HUES64 (cell line): Measurements from ENCODE around the gene TSPAN9.

ENCODE experiments used
- H3K27ac ChIP-seq: 2 replicates; pipeline ENCODE4 v1.7.0; 2013; ENCODE audit warnings: low read depth, low read length, inconsistent platforms
- H3K27me3 ChIP-seq: 2 replicates; pipeline ENCODE4 v1.6.1; 2013; ENCODE audit warnings: mild to moderate bottlenecking, low read length; ENCODE audit not compliant: insufficient read depth
- H3K36me3 ChIP-seq: 2 replicates; pipeline ENCODE4 v1.6.1; 2013; ENCODE audit warnings: mild to moderate bottlenecking, low read length; ENCODE audit not compliant: insufficient read depth
- H3K4me1 ChIP-seq: 2 replicates; pipeline ENCODE4 v1.6.1; 2013; ENCODE audit warnings: mild to moderate bottlenecking, low read length, moderate library complexity; ENCODE audit not compliant: insufficient read depth
- H3K4me3 ChIP-seq: 2 replicates; pipeline ENCODE4 v1.5.1; 2013; ENCODE audit warnings: mild to moderate bottlenecking, low read length, moderate library complexity
- H3K9ac ChIP-seq: 2 replicates; pipeline ENCODE4 v1.6.1; 2013; ENCODE audit warnings: mild to moderate bottlenecking, low read depth, low read length
- H3K9me3 ChIP-seq: 2 replicates; pipeline ENCODE4 v1.6.1; 2013; ENCODE audit warnings: low read depth, low read length; ENCODE audit not compliant: insufficient read depth
- WGBS: fragments of 150-250, 120-280 bp; methylation state at CpG from one replicate; pipeline ENCODE4 v1.1.7; 2013; ENCODE audit warnings: missing lambda C conversion rate; 5-methylcytosine and 5-hydroxymethylcytosine counted together

TSPAN9 gene

DNA sequence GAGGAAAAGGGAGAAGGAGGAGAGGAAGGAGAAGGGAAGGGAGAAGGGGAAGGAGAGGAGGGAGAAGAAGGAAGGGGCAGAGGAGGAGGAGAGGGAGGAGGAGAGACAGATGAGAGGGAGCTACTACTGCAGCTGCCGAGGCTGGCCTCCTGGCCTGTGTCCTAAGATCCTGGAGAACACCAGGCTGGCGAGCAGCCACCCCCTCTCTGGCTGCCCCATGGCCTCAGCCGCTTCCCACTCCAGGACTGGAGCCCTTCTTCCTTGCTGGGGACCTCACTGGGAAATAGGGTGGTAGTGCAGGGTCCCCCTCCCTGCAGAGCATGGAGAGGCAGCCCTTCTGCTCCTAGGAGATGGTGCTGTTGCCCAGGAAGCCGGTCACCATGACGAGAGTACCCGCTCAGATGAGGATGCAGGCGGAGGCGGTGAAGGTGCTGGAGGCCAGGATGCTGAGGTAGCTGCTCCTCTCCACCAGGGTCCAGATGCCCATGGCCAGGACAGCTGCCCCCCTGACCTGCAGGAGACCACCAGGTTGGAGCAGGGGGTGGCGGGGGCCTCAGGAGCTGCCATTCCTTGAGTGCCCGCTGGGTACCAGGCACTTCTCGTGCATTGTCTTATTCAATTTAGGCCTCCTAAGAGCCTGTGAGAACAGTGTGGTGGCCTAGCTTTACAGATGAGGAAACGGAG lies 246.0 kb downstream of the TSPAN9 start:
- 92% methylated on average over 12 of the region's 12 CpGs for WGBS
- Histone ChIP-seq H3K4me3 (no peak overlapping the region), H3K27ac (no peak overlapping the region), H3K27me3 (no peaks in the 10 kb centered on the region), H3K9ac (no peak overlapping the region), H3K4me1 (no peaks in the 10 kb centered on the region), H3K9me3 (no peaks in the 10 kb centered on the region), H3K36me3 (no peaks in the 10 kb centered on the region)

DNA sequence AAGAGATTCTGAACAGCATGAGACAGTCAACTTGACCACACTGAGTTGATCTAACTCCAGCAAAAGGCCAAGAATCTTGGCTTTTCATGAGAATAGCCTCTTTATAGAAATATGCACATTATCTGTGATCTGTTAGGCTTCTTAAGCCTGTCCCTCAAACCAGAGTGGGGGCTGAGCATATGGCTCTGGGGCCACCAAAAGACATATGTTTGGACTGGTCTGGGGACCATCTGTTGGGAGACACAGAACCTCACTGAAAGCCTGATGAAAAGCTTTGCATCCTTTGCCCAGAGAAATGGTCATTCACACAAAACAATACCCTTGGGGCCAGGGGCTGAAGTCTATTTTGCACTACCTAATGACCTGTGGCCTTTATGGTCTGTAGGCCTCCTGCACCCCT lies 248.6 kb downstream of the TSPAN9 start:
- H3K4me1 ChIP-seq: no peaks in the 10 kb centered on the region
- H3K9me3 ChIP-seq: no peaks in the 10 kb centered on the region
- no peaks in the 10 kb centered on the region for H3K27me3 ChIP-seq
- H3K9ac ChIP-seq: no peak overlapping the region
- no peaks in the 10 kb centered on the region for H3K36me3 ChIP-seq
- H3K27ac ChIP-seq: no peak overlapping the region
- H3K4me3 ChIP-seq: no peak overlapping the region

DNA sequence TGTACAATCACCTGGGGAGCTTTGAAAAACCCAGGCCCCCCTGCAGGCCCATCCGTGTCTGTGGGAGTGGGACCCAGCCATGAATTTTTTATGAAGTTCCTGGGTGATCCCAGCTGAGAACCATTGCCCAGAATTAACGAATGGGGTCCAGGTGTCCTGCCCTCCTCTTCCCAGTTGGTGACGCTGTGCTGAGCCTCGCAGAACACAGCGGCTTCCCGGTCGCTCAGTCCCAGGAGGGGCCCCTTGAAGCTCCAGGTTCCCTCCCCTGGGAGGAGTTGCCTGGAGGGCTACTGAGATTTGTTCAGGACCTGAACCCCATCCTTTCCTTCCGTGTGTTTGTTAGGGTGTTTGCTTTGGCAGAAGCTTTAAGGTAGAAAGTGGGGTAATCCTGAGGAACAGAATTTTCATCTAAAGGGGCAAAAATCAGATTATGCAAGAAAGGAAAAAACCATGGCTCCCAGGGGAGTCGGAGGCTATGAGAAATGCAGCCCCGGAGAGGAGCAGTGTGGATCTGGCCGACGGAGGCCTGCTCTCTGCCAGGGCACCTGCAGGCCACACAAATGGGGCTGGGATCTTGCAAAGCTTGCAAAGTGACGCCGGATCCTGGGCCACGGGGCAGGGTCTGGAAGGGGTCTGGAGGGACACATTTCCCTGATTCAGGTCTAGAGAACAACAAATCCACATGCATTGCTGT lies 249.1 kb downstream of the TSPAN9 start:
- H3K27me3 ChIP-seq: no peaks in the 10 kb centered on the region
- no peaks in the 10 kb centered on the region for H3K9me3 ChIP-seq
- H3K9ac ChIP-seq: no peak overlapping the region
- no peaks in the 10 kb centered on the region for H3K36me3 ChIP-seq
- 79% methylated on average over 15 of the region's 15 CpGs for WGBS
- no peak overlapping the region for H3K4me3 ChIP-seq
- H3K27ac ChIP-seq: no peak overlapping the region
- H3K4me1 ChIP-seq: no peaks in the 10 kb centered on the region

DNA sequence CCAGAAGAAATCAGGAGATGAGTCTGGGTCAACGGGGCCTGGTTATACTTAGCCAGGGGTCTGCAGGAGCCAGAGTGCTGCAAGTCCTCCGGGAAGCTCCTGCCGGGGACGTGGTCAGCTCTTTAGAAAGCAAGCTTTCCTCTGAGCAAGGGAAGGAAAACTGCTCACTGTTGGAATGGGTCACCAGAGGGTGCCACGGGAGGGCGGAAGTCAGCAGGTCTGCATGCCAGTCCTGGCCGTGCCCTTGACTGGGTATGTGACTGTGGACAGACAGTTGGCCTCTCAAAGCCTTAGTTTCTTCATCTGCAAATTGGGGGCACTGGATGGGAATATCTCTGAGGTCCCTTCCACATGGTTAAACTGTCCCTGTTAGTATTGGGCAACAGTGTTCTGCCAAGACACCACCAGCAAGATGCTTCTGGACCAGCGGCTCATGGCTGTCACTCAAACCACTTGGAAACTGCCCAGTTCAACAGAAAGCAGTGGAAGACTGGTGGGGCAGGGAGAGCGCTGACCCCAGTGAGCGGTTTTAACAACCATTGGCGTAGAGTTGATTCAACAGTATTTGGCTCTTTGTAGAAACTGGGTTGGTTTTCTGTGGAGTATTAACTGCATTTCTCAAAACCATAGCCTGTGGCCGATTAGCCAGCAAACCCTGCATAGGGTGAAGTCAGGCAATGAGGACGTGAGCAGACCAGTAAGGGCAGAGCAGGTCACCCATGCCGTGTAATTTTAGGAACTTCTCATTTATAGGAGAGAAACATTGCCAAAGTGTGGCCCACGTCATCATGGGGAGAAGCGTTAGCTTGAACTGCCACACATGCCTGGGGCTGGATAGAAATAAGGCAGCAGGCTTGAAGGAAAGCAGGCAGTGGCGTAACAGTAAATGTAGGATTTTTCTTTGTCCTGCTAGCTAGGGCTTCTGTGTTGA lies 249.9 kb downstream of the TSPAN9 start:
- H3K36me3 ChIP-seq: no peaks in the 10 kb centered on the region
- H3K4me3 ChIP-seq: no peak overlapping the region
- no peaks in the 10 kb centered on the region for H3K9me3 ChIP-seq
- no peak overlapping the region for H3K9ac ChIP-seq
- no peak overlapping the region for H3K27ac ChIP-seq
- WGBS: 87% methylated on average over 17 of the region's 17 CpGs
- no peaks in the 10 kb centered on the region for H3K27me3 ChIP-seq
- no peaks in the 10 kb centered on the region for H3K4me1 ChIP-seq

DNA sequence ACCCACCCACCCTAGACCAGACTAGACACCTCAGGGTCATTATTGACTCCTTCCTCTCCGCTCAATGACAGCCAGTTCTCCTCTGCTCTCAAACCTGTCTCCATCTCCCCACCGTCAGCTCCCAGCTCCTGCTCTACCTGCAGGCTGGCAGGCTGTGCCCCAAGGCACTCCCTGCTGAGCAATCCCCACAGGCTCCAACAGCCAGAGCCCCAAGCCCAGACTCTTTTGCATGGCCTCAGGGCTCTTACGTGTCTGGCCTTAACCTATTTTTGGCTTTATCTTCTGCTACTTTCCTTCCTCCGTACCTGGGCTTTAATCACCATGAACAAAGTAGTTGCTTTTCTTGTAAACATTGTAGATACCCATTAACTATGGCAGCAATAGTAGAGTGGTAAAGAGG lies 250.9 kb downstream of the TSPAN9 start:
- Histone ChIP-seq H3K27ac (no peak overlapping the region), H3K4me3 (no peak overlapping the region), H3K36me3 (no peaks in the 10 kb centered on the region), H3K4me1 (peaks cover under 1% of the 10 kb centered on the region; the same call in 1 of the 2 replicates), H3K9ac (no peak overlapping the region), H3K27me3 (no peaks in the 10 kb centered on the region), H3K9me3 (no peaks in the 10 kb centered on the region)
- 80% methylated on average over 3 of the region's 4 CpGs for WGBS

DNA sequence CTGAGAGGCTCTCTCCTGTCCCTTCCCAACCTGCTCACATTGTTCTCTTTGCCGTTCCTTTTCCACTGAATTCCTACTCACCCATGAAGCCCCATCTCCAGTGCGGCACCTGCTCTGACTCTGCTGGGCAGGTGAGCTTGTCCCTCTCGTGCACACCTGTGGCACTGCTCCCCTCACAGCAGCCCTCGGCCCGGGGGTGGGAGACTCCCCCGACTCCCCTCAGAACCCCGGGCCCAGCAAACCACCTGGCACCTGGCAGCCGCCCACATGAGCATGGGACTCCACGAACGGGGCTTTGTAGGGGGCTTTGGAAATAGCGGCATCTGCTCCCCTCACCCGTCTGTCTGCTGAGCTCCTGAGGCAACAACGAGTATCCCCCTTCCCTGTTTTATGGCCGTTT lies 251.4 kb downstream of the TSPAN9 start:
- no peaks in the 10 kb centered on the region for H3K9me3 ChIP-seq
- 93% methylated on average over 14 of the region's 14 CpGs for WGBS
- no peaks in the 10 kb centered on the region for H3K27me3 ChIP-seq
- H3K4me3 ChIP-seq: no peak overlapping the region
- H3K36me3 ChIP-seq: no peaks in the 10 kb centered on the region
- no peak overlapping the region for H3K27ac ChIP-seq
- H3K4me1 ChIP-seq: peaks cover 4% of the 10 kb centered on the region; the same call in 1 of the 2 replicates
- no peak overlapping the region for H3K9ac ChIP-seq

GRCh38 chr12:3329361-3329760 lies 252.2 kb downstream of the TSPAN9 start:
- Histone ChIP-seq H3K9ac (no peak overlapping the region), H3K4me1 (peaks cover 7% of the 10 kb centered on the region; the same call in 1 of the 2 replicates), H3K4me3 (no peak overlapping the region), H3K27ac (no peak overlapping the region), H3K9me3 (no peaks in the 10 kb centered on the region), H3K36me3 (no peaks in the 10 kb centered on the region), H3K27me3 (no peaks in the 10 kb centered on the region)
- WGBS: 74% methylated on average over 6 of the region's 6 CpGs

GRCh38 chr12:3330976-3331510 lies 253.9 kb downstream of the TSPAN9 start:
- H3K9ac ChIP-seq: no peak overlapping the region
- H3K4me3 ChIP-seq: no peak overlapping the region
- H3K9me3 ChIP-seq: no peaks in the 10 kb centered on the region
- H3K27ac ChIP-seq: no peak overlapping the region
- H3K36me3 ChIP-seq: no peaks in the 10 kb centered on the region
- WGBS: 91% methylated on average over 7 of the region's 7 CpGs
- no peaks in the 10 kb centered on the region for H3K27me3 ChIP-seq
- peaks cover 7% of the 10 kb centered on the region; the same call in 1 of the 2 replicates for H3K4me1 ChIP-seq

- Histone ChIP-seq H3K9me3 (no peaks in the 10 kb centered on the region), H3K27ac (no peak overlapping the region), H3K4me3 (no peak overlapping the region), H3K27me3 (no peaks in the 10 kb centered on the region), H3K9ac (no peak overlapping the region), H3K36me3 (no peaks in the 10 kb centered on the region), H3K4me1 (peaks cover 17% of the 10 kb centered on the region; the same call in 1 of the 2 replicates)
- WGBS: 98% methylated on average over 3 of the region's 3 CpGs
These were observed 255.0 kb downstream of the TSPAN9 start for GRCh38 chr12:3332188-3332587.

GRCh38 chr12:3333583-3333982 lies 256.4 kb downstream of the TSPAN9 start:
- Histone ChIP-seq H3K4me1 (peaks cover 20% of the 10 kb centered on the region; the same call in 1 of the 2 replicates), H3K36me3 (no peaks in the 10 kb centered on the region), H3K9ac (no peak overlapping the region), H3K27ac (no peak overlapping the region), H3K9me3 (no peaks in the 10 kb centered on the region), H3K27me3 (no peaks in the 10 kb centered on the region), H3K4me3 (no peak overlapping the region)
- WGBS: 51% methylated on average over 9 of the region's 10 CpGs

GRCh38 chr12:3333991-3334391 lies 256.8 kb downstream of the TSPAN9 start:
- H3K4me1 ChIP-seq: peaks cover 20% of the 10 kb centered on the region; the same call in 1 of the 2 replicates
- 91% methylated on average over 9 of the region's 9 CpGs for WGBS
- H3K4me3 ChIP-seq: no peak overlapping the region
- H3K36me3 ChIP-seq: no peaks in the 10 kb centered on the region
- no peaks in the 10 kb centered on the region for H3K9me3 ChIP-seq
- H3K27me3 ChIP-seq: no peaks in the 10 kb centered on the region
- no peak overlapping the region for H3K27ac ChIP-seq
- no peak overlapping the region for H3K9ac ChIP-seq
